ENCODE data around the gene SLFN12L. TPM values are rescaled to one million over a fixed set of nuclear protein-coding genes. Genes with fewer than 3 reads are reported as not detected.
A peak's percentile ranks its signal among the peaks of the same experiment; 100 is the strongest.
"Not testable (repeated sequence)": the region's sequence is repeated elsewhere in the genome, so short reads cannot be mapped to it uniquely, and the experiment has no call there.

The SLFN12L gene
- total RNA-seq, 1 experiment from 2014 or later: not detected

DNA sequence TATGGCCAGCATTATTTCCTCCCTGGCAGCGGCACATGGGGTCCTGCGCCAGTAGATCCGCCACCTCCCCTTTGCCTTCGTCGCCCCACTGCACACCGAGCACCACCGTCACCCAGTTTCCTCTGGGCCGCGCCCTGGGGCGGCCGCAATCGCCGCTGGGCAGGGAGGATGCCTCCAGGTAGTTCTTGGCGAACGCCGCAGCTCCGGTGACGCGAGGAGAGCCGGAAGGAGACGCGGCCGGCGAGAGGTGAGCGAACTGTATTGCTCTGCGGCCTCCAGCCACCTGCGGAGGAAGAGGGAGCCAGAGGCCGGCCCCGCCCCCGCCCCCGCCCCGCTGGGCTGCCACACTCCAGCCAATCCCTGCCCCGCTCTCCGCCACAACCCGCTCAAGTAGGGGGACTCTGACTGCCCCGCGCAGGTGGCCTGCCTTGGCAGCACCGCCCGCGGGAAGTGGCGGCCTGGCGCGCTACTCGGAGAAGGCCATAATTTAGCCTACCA, 77.1 kb downstream of the SLFN12L start:
- DNase-seq (ENCODE audit: low read depth): peak; percentile 74
- in situ Hi-C loops (cut with HindIII; ENCODE audit: low pct_unique_long_range_greater_than_20kb, low sequenced_read_pairs): no loop called here

- in situ Hi-C loops (cut with HindIII; ENCODE audit: low pct_unique_long_range_greater_than_20kb, low sequenced_read_pairs): not testable (repeated sequence)
These were observed 83.4 kb downstream of the SLFN12L start for GRCh38 chr17:35454035-35454434.

DNA sequence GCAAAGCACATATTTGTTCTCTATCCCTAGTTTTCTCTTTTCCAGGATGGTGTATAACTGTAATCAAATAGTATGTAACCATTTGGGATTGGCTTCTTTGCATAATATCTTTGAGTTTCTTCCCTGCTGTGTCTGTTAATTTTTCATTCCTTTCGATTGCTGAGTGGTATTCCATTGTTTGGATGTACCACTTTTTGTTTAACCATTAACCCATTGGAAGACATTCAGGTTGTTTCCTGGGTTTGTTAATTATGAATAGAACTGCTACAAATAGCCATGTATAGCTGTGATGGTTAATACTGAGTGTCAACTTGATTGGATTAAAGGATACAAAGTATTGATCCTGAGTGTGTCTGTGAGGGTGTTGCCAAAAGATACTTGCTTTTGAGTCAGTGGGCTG, 84.3 kb downstream of the SLFN12L start:
- no peak for DNase-seq (ENCODE audit: low read depth)
- in situ Hi-C loops (cut with HindIII; ENCODE audit: low pct_unique_long_range_greater_than_20kb, low sequenced_read_pairs): no loop called here

More at GRCh38 chr17:35454035-35454434, 83.4 kb downstream of the SLFN12L start:
- not testable (repeated sequence) for DNase-seq (ENCODE audit: low read depth)

DNA sequence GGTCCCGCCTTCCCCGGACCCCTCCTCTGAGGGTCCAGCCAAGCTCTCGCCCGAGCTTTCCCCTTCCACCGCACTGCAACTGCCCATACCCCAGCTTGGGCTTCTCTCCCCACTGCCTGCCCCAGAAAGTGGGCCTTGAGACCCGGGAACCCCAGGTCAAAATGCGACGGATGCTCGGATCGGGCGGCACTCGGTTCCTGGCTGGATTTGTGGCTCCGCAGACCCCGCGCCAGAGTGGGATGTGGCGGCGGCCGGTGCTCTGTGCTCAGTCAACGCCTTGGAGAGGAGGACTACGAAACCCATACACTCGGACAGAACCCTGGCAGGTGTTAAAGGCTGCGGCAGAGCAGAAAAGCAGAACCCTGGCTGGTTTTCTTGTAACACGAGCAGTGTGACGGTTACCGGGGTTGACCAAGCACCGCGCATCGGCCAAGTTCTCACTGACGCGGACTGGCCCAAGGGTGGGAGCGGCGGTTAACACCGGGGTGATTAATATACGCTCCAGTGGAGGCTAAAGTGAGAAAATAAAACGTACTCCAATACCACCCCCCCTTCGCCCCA, 88.0 kb downstream of the SLFN12L start:
- no peak for DNase-seq (ENCODE audit: low read depth)
- in situ Hi-C loops (cut with HindIII; ENCODE audit: low pct_unique_long_range_greater_than_20kb, low sequenced_read_pairs): no loop called here

DNA sequence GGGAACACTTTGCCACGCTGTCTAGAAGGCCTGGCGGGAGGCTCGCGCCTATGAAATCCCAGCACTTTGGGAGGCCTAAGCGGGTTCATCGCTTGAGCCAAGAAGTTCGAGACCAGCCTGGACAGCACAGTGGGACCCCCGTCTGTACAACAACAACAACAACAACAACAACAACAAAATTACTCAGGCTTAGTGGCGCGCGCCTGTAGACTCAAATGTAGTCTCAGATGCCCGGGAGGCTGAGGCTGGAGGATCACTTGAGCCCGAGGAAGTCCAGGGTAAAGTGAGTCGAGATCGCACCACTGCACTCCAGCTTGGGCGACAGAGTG, 88.6 kb downstream of the SLFN12L start:
- in situ Hi-C loops (cut with HindIII; ENCODE audit: low pct_unique_long_range_greater_than_20kb, low sequenced_read_pairs): no loop called here

DNA sequence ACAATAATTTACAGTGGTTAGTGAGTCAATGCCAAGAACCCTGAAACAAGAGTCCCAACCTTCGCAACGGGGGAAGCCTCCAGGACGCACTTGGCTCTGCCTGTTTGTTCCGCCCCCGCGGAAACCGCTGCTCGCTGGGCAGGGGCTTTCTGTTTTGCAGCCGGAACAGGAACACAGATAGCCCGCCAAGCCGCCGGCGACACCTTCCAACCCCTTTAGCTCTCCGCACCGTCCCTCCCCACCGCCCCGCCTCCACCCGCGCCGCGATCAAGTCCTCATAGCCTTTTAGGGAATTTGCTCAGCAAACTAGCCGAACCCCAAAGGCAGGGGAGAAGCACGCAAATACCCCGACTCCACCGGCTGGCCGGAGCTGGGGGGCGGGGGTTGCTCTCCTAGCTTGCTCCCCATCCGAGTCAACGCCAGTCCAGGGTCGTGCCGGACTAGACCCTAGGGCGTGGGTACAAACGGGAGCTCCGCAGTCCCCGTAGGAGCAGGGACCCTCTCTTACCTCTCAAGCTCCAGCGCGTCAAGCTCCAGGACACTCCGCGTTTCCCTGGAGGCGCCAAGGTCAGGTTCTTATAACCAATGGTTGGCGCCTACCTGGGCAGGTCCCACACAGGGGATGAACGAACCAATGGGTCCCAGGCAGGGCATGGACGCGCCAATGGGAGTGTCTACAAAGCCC, 89.1 kb downstream of the SLFN12L start, which contains the start of gene SLFN13:
Gene SLFN13, minus strand, starts transcription at position 553 of the 685 bp plus-strand sequence. CDS start 3,086 bp downstream, outside the sequence.
- peak; percentile 82 for DNase-seq (ENCODE audit: low read depth)
- in situ Hi-C loops (cut with HindIII; ENCODE audit: low pct_unique_long_range_greater_than_20kb, low sequenced_read_pairs): no loop called here

More for the DNA sequence above, 88.6 kb downstream of the SLFN12L start:
- DNase-seq (ENCODE audit: low read depth): no peak

- in situ Hi-C loops (cut with HindIII; ENCODE audit: low pct_unique_long_range_greater_than_20kb, low sequenced_read_pairs): no loop called here
- peak; percentile 15 for DNase-seq (ENCODE audit: low read depth)
These were observed 90.0 kb downstream of the SLFN12L start for GRCh38 chr17:35447499-35447898.

GRCh38 chr17:35438433-35438832, 99.0 kb downstream of the SLFN12L start:
- in situ Hi-C loops (cut with HindIII; ENCODE audit: low pct_unique_long_range_greater_than_20kb, low sequenced_read_pairs): no loop called here
- DNase-seq (ENCODE audit: low read depth): no peak

GRCh38 chr17:35433075-35433894, 104.2 kb downstream of the SLFN12L start:
- DNase-seq (ENCODE audit: low read depth): peak; percentile 92
- in situ Hi-C loops (cut with HindIII; ENCODE audit: low pct_unique_long_range_greater_than_20kb, low sequenced_read_pairs): no loop called here

DNA sequence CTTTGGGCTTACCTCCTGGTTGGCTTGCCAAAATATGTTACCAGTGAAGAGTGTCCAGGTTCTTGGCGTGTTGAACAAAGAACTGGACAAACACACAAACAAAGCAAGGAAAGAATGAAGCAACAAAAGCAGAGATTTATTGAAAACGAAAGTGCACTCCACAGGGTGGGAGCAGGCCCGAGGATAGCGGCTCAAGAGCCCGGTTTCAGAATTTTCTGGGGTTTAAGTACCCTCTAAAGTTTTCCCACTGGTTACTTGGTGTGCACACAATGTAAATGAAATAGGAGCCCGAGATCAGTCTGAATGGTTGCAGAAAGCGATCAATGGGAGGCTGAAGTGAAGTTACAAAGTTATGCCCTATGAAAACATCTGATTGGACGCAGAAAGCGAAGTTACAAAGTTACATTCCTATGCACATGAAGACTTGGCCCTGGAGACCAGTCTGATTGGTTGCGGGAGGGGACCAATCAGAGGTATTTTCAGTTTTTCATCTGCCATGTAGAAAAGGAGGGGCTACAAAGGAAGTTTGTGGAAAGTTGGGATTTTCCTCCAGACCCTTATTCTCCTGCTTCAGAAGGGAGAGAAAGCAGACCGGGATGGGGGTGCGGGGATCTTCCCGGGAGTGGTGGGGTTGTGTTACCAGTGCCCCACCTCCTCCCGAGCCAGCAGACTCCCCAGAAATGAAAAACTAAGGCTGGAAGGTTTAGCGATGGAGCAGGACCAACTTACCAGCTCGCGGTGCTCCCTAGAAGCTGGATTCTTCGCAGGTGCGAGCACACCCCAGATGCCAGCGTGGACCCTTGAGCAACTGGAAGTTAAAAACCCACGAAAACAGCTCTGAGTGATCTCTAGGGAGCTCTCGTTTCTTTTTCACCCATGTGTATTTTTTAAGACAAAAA, 105.1 kb downstream of the SLFN12L start, which contains the start of gene SLFN12:
Gene SLFN12, minus strand, starts transcription at position 325 of the 899 bp plus-strand sequence. CDS start 9,472 bp downstream, outside the sequence.
- in situ Hi-C loops (cut with HindIII; ENCODE audit: low pct_unique_long_range_greater_than_20kb, low sequenced_read_pairs): no loop called here
- peak; percentile 92 for DNase-seq (ENCODE audit: low read depth)

GRCh38 chr17:35429702-35430101, 107.8 kb downstream of the SLFN12L start:
- in situ Hi-C loops (cut with HindIII; ENCODE audit: low pct_unique_long_range_greater_than_20kb, low sequenced_read_pairs): no loop called here

GRCh38 chr17:35428229-35428628, 109.2 kb downstream of the SLFN12L start:
- DNase-seq (ENCODE audit: low read depth): no peak
- in situ Hi-C loops (cut with HindIII; ENCODE audit: low pct_unique_long_range_greater_than_20kb, low sequenced_read_pairs): no loop called here

More at GRCh38 chr17:35429702-35430101, 107.8 kb downstream of the SLFN12L start:
- DNase-seq (ENCODE audit: low read depth): no peak

DNA sequence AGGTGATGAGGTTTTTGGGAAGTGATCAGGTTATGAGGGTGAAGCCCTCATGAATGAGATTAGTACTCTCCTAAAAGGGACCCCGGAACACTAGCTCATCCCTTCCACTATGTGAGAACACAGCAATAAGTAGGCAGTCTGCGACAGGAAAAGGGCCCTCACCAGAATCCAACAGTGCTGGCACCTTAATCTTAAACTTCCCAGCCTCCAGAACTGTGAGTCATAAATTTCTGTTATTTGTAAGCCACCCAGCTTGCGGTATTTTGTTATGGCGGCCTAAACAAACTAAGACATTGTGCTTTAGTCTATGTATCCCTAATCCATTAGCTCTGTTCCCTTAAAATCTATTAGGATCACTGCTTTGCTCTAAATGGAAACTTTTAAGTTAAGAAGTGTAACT, 113.7 kb downstream of the SLFN12L start:
- DNase-seq (ENCODE audit: low read depth): no peak
- in situ Hi-C loops (cut with HindIII; ENCODE audit: low pct_unique_long_range_greater_than_20kb, low sequenced_read_pairs): no loop called here

Other genes starting within 250 kb of the SLFN12L start
- 0.03 TPM in 1 of 2 replicates, not detected in the other for gene SLFN11, start 164.1 kb downstream of the SLFN12L start, total RNA-seq (2014; rRNA removed; shearing (Covaris generic); ENCODE audit: low replicate concordance)
- 7.8 and 13.2 TPM in 2 replicates for gene SLFN12, start 105.2 kb downstream of the SLFN12L start, total RNA-seq (2014; rRNA removed; shearing (Covaris generic); ENCODE audit: low replicate concordance)
- gene SLFN13, start 88.9 kb downstream of the SLFN12L start, total RNA-seq (2014; rRNA removed; shearing (Covaris generic); ENCODE audit: low replicate concordance): 12.8 and 19.0 TPM in 2 replicates
- not detected in 2 replicates for gene SLFN14, start 23.1 kb upstream of the SLFN12L start, total RNA-seq (2014; rRNA removed; shearing (Covaris generic); ENCODE audit: low replicate concordance)
- gene PEX12, start 40.9 kb upstream of the SLFN12L start, total RNA-seq (2014; rRNA removed; shearing (Covaris generic); ENCODE audit: low replicate concordance): 5.6 and 10.5 TPM in 2 replicates
- gene AP2B1, start 49.6 kb upstream of the SLFN12L start, total RNA-seq (2014; rRNA removed; shearing (Covaris generic); ENCODE audit: low replicate concordance): 118 and 135 TPM in 2 replicates
- 0.17 TPM in 1 of 2 replicates, not detected in the other for gene RASL10B, start 194.0 kb upstream of the SLFN12L start, total RNA-seq (2014; rRNA removed; shearing (Covaris generic); ENCODE audit: low replicate concordance)
- not detected in 2 replicates for gene GAS2L2, start 215.6 kb upstream of the SLFN12L start, total RNA-seq (2014; rRNA removed; shearing (Covaris generic); ENCODE audit: low replicate concordance)
- not detected in 2 replicates for gene C17orf50, start 223.2 kb upstream of the SLFN12L start, total RNA-seq (2014; rRNA removed; shearing (Covaris generic); ENCODE audit: low replicate concordance)